HepG2 (cell line): ENCODE results near the gene ASXL1. TPM values are rescaled to one million over a fixed set of nuclear protein-coding genes. Genes with fewer than 3 reads are reported as not detected.
A peak's percentile ranks its signal among the peaks of the same experiment; 100 is the strongest.

Experiments
- CREB1 ChIP-seq, 2 experiments: fragments of 450-650 bp in 1 of 2; IDR thresholded peaks; 2 replicates each; pipeline ENCODE4 v1.6.1; 2016 to 2017; ENCODE audit warnings: control low read depth in 1 of 2, mild to moderate bottlenecking in 1 of 2, missing compliant biosample characterization in 1 of 2, missing genetic modification characterization in 1 of 2
- DR1 ChIP-seq: sonication (generic); formaldehyde crosslinking; IDR thresholded peaks from 2 replicates; pipeline ENCODE4 v1.8.0; 2021; ENCODE audit warnings: mild to moderate bottlenecking, missing genetic modification reagents, inconsistent platforms
- GATAD1 ChIP-seq: IDR thresholded peaks from 2 replicates; pipeline ENCODE4 v1.6.1; 2016; ENCODE audit warnings: missing genetic modification reagents, missing compliant biosample characterization
- MAFG ChIP-seq: sonication (generic); formaldehyde crosslinking; IDR thresholded peaks from 2 replicates; pipeline ENCODE4 v1.5.1; 2020; ENCODE audit warnings: mild to moderate bottlenecking, missing genetic modification reagents
- MIER3 ChIP-seq: IDR thresholded peaks from 2 replicates; pipeline ENCODE4 v1.6.1; 2016; ENCODE audit warnings: missing compliant biosample characterization, borderline replicate concordance
- MNT ChIP-seq: fragments of 450-650 bp; IDR thresholded peaks from 2 replicates; pipeline ENCODE4 v1.6.1; 2016
- PRMT3 ChIP-seq: sonication (generic); formaldehyde crosslinking; IDR thresholded peaks from 2 replicates; pipeline ENCODE4 v1.8.1; 2022; ENCODE audit warnings: low read depth, mild to moderate bottlenecking, moderate library complexity, missing genetic modification reagents, borderline replicate concordance
- SMARCC2 ChIP-seq: fragments of 450-650 bp; IDR thresholded peaks from 2 replicates; pipeline ENCODE4 v1.6.1; 2017; ENCODE audit warnings: antibody characterized with exemption, mild to moderate bottlenecking
- SOX13 ChIP-seq, 3 experiments: fragments of 450-650 bp in 1 of 3; sonication (generic) in 1 of 3; formaldehyde crosslinking in 1 of 3; IDR thresholded peaks in 2 of 3; conservative IDR thresholded peaks in 1 of 3; 2 replicates each; pipeline versions ENCODE4 v1.5.0 to v1.6.1; 2016 to 2020; ENCODE audit warnings: antibody characterized with exemption in 1 of 3, mild to moderate bottlenecking in 1 of 3, missing compliant biosample characterization in 1 of 3, missing genetic modification reagents in 1 of 3, moderate library complexity in 1 of 3
- SP2 ChIP-seq: sonication (generic); formaldehyde crosslinking; IDR thresholded peaks from 2 replicates; pipeline ENCODE4 v1.5.1; 2020; ENCODE audit warnings: mild to moderate bottlenecking, missing genetic modification reagents
- SRSF9 ChIP-seq: fragments of 200-400 bp; formaldehyde crosslinking; IDR thresholded peaks from 2 replicates; pipeline ENCODE4 v1.6.1; 2018; ENCODE audit warnings: borderline replicate concordance, mild to moderate bottlenecking, low read depth, low read length; ENCODE audit not compliant: insufficient read depth, poor library complexity, severe bottlenecking
- ZMAT5 ChIP-seq: sonication (generic); formaldehyde crosslinking; IDR thresholded peaks from 2 replicates; pipeline ENCODE4 v1.5.0; 2020; ENCODE audit warnings: mild to moderate bottlenecking, low read depth, missing genetic modification reagents, borderline replicate concordance
- ZNF367 ChIP-seq: sonication (generic); formaldehyde crosslinking; IDR thresholded peaks from 2 replicates; pipeline ENCODE4 v1.4.0; 2020; ENCODE audit warnings: missing genetic modification reagents, borderline replicate concordance
- ZNF510 ChIP-seq: sonication (generic); formaldehyde crosslinking; IDR thresholded peaks from 2 replicates; pipeline ENCODE4 v1.4.0; 2020; ENCODE audit warnings: low read depth, mild to moderate bottlenecking, missing genetic modification reagents
- ZNF674 ChIP-seq: sonication (generic); formaldehyde crosslinking; IDR thresholded peaks from 2 replicates; pipeline ENCODE4 v1.5.0; 2020; ENCODE audit warnings: low read depth, mild to moderate bottlenecking, missing genetic modification reagents
- polyA plus RNA-seq, 8 experiments: library from polyadenylated mRNA; depleted of rRNA in 3 of 8; stranded (reverse) in 7 of 8; unstranded in 1 of 8; fragments of >200 nt; fragmentation: Illumina TruSeq in 4 of 8; extraction: Trizol in 4 of 8; gene quantifications; 2 replicates each; pipeline versions ENCODE4 v1.2.1 to v1.2.3, GENCODE V29; 2011 to 2016; ENCODE audit warnings: low read depth in 4 of 8, missing spikeins in 1 of 8, mixed read lengths in 1 of 8; ENCODE audit not compliant: insufficient read depth in 1 of 8
- total RNA-seq, 5 experiments: library from RNA; depleted of rRNA; stranded (reverse); fragments of >200 nt; fragmentation: Illumina TruSeq; extraction: Trizol; gene quantifications; 2 replicates each; pipeline ENCODE4 v1.2.3, GENCODE V29; 2016; ENCODE audit warnings: low read depth in 1 of 5
- TF ChIP-seq, protein P1 (sequence below): sonication (generic); formaldehyde crosslinking; IDR thresholded peaks from 2 replicates; pipeline ENCODE4 v1.4.0; 2020; ENCODE audit warnings: missing genetic modification reagents
- TF ChIP-seq, protein P2 (sequence below): sonication (generic); formaldehyde crosslinking; IDR thresholded peaks from 2 replicates; pipeline ENCODE4 v1.5.0; 2020; ENCODE audit warnings: mild to moderate bottlenecking, missing genetic modification reagents
- TF ChIP-seq, protein P3 (sequence below): sonication (generic); formaldehyde crosslinking; IDR thresholded peaks from 2 replicates; pipeline ENCODE4 v1.5.0; 2020; ENCODE audit warnings: missing genetic modification reagents
- TF ChIP-seq, protein P4 (sequence below): sonication (generic); formaldehyde crosslinking; IDR thresholded peaks from 2 replicates; pipeline ENCODE4 v1.9.0; 2021; ENCODE audit warnings: missing genetic modification reagents, borderline replicate concordance

Gene ASXL1
- total and polyA plus RNA-seq, 2 of the 13 experiments (the other 11 are each of a cell fraction or from before 2014, with no cell fraction given): 62.1 to 74.8 TPM

DNA sequence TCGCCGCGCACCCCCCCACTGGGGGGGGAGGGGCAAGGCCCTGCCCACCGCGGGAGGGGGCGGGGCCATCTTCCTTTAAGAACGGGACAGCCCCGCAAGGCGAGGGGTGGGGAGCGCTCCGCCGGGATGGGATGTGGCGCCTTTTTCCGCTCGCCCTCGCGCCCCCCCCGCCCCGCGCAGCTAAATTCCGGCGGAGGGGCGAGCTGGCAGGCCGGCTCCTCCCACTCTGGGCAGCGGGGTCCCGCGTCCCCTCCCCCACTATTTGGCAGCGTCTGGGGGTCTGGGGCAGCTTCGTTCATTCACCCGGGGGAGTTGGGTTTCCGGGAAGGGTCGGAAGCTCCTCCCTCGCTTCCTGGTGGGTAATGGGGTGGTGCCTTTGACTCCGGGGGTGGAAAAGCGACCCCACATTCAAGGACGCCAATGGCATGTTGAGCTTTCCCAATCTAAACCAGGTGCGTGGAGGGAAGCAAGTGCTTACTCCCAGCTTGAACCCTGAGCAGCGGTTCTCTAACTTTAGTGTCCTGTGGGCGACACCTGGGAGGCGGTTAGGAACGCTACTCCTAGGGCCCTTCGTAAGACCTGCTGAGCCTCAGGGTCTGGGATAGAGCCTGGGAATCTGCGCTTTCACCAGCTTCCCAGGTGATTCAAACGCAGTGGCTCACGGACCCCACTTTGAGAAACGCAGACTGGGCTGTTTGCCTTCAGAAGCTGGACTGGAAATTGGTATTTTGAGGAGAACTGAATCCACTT is 927 bp downstream of the ASXL1 start (continued):
- TF ChIP-seq ZNF367 (CRISPR knock-in tag) (0 out of 2 replicates have a peak, but pooled peaks have one; percentile 57), CREB1 (IDR thresholded peaks at IDR 0.05) (no peak), CREB1 (CRISPR knock-in tag; IDR thresholded peaks at IDR 0.05) (no peak), SMARCC2 (no peak), ZMAT5 (no peak), MIER3 (0 out of 2 replicates have a peak, but pooled peaks have one; percentile 38), ZNF510 (CRISPR knock-in tag) (no peak), SRSF9 (no peak), SP2 (CRISPR knock-in tag) (no peak), PRMT3 (no peak), SOX13 (IDR thresholded peaks at IDR 0.05) (no peak), SOX13 (CRISPR knock-in tag; conservative IDR thresholded peaks at IDR 0.05 in 1 of 2, IDR thresholded peaks at IDR 0.05 in 1 of 2) (peak in 1 of 2 experiments; percentile 22; a peak in 1 of 4 replicates), GATAD1 (CRISPR knock-in tag) (peak; percentile 55; the same call in 1 of the 2 replicates), MNT (no peak), ZNF674 (CRISPR knock-in tag) (no peak), DR1 (CRISPR knock-in tag) (peak; percentile 56), MAFG (CRISPR knock-in tag) (no peak)
- TF ChIP-seq, protein P1, sequence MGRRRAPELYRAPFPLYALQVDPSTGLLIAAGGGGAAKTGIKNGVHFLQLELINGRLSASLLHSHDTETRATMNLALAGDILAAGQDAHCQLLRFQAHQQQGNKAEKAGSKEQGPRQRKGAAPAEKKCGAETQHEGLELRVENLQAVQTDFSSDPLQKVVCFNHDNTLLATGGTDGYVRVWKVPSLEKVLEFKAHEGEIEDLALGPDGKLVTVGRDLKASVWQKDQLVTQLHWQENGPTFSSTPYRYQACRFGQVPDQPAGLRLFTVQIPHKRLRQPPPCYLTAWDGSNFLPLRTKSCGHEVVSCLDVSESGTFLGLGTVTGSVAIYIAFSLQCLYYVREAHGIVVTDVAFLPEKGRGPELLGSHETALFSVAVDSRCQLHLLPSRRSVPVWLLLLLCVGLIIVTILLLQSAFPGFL (CRISPR knock-in tag): no peak
- TF ChIP-seq, protein P2, sequence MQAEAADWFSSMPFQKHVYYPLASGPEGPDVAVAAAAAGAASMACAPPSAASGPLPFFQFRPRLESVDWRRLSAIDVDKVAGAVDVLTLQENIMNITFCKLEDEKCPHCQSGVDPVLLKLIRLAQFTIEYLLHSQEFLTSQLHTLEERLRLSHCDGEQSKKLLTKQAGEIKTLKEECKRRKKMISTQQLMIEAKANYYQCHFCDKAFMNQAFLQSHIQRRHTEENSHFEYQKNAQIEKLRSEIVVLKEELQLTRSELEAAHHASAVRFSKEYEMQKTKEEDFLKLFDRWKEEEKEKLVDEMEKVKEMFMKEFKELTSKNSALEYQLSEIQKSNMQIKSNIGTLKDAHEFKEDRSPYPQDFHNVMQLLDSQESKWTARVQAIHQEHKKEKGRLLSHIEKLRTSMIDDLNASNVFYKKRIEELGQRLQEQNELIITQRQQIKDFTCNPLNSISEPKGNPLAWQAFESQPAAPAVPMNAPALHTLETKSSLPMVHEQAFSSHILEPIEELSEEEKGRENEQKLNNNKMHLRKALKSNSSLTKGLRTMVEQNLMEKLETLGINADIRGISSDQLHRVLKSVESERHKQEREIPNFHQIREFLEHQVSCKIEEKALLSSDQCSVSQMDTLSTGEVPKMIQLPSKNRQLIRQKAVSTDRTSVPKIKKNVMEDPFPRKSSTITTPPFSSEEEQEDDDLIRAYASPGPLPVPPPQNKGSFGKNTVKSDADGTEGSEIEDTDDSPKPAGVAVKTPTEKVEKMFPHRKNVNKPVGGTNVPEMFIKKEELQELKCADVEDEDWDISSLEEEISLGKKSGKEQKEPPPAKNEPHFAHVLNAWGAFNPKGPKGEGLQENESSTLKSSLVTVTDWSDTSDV (CRISPR knock-in tag): no peak
- TF ChIP-seq, protein P3, sequence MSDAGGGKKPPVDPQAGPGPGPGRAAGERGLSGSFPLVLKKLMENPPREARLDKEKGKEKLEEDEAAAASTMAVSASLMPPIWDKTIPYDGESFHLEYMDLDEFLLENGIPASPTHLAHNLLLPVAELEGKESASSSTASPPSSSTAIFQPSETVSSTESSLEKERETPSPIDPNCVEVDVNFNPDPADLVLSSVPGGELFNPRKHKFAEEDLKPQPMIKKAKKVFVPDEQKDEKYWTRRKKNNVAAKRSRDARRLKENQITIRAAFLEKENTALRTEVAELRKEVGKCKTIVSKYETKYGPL: no peak; the same call in 1 of the 2 replicates
- TF ChIP-seq, protein P4, sequence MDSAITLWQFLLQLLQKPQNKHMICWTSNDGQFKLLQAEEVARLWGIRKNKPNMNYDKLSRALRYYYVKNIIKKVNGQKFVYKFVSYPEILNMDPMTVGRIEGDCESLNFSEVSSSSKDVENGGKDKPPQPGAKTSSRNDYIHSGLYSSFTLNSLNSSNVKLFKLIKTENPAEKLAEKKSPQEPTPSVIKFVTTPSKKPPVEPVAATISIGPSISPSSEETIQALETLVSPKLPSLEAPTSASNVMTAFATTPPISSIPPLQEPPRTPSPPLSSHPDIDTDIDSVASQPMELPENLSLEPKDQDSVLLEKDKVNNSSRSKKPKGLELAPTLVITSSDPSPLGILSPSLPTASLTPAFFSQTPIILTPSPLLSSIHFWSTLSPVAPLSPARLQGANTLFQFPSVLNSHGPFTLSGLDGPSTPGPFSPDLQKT (CRISPR knock-in tag): no peak
